GF-D8 (cell line): ENCODE measurements around the gene PRTFDC1.

Experiments used
- DNase-seq: peaks from one replicate; lab custom pipeline; 2025; lab: John Stamatoyannopoulos, UW

Gene PRTFDC1

DNA sequence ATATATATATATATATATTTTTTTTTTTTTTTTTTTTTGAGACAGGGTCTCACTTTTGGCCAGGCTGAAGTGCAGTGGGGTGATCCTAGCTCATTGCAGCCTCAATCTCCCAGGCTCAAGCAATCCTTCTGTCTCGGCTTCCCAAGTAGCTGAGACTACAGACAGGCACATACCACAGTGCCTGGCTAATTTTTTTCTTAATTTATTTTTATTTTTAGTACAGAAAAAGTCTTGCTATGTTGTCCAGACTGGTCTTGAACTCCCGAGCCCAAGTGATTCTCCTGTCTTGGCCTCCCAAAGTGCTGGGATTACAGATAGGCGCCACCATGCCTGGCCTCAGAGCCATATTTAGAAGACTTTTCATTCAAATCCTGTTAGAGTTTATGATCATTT, 79.6 kb downstream of the PRTFDC1 start:
- DNase-seq, result no peak

- DNase-seq, result no peak
Observed at GRCh38 chr10:24872049-24872789, 80.2 kb downstream of the PRTFDC1 start.

GRCh38 chr10:24871011-24871935, 81.1 kb downstream of the PRTFDC1 start:
- DNase-seq, result no peak

DNA sequence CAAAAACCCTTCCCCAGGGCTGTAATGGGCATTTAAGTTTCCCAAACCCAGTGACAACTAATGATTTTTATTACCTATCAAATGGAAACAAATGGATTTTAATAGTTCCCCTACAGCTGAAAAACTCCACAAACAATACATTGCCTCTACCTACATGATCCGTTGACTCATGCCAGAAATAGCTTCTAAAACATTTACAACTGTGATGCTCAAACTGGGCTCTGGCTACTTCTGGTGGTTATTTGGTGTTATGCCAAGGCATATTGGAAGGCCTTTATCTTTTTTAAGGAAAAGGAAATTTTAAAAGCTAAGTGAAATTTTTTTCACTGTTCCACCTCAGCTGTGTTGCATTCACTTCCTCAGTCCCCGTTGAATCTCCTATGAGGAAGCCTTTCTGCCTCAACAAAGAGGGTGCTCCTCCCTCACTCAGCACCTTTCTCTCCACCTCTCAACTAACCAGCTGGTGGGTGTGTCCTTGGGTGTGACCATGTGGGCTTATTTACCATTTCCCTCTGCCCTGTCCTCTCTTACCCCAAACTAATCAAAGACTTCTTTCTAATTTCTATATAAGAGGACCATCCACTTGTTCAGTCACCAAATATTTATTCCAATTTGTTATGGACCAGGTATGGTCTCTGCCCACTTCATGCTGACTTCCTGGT, 82.9 kb downstream of the PRTFDC1 start:
- DNase-seq, result no peak

DNA sequence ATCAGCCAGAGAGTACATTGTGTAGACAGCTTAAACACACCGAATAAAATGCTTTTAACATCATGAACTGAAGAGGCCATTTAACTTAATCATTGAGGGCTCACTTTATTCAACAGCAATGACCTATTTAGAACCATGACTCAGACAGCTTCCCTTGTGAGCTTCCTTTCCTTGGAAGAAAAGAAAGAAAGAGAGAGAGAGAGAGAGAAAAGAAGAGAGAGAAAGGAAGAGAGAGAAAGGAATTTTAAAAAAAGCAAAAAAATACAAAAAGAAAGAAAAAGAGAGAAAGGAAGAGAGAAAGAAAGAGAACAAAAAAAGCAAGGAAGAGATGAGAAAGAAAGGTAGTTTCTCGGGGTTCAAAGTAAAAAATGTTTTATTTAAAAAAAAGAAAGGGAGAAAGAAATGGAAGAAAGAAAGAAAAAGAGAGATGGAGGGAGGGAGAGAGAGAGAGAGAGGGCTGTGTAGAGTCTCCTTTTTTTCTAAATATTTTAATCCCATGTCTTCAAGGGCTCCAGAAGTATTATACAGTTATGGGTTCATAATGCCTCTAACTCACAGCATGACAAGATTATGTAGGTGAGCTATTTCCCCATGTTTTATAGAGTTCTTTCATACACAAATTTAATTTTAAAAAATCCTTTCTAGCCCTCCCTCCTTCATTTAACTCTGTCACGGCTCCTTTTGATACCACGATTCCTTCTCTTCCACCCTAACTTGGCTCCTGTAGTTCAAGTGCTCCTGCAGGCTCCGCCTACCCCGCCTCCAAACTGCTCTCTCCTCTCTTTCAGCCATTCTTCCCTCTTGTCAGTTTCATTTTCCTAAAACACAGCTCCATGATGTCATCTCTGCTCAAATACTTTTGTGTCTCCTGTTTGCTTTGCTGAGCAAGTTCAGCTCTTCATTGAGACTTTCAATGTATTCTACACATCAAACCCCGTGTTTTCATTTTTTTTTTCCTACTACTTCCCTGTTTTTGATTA, 85.5 kb downstream of the PRTFDC1 start:
- DNase-seq, result no peak

GRCh38 chr10:24865783-24866182, 86.6 kb downstream of the PRTFDC1 start:
- no peak for DNase-seq

DNA sequence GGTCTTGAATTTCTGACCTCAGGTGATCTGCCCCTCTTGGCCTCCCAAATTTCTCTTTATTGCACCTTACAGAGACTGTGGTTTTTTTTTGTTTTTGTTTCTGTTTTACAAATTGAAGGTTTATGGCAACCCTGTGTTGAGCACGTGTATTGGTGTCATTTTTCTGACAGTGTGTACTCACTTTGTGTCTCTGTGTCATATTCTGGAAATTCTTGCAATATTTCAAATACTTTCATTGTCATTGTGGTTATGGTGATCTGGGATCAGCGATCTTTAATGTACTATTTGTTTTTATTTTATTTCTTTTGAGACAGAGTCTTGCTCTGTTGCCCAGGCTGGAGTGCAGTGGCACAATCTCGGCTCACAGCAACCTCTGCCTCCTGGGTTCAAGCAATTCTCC, 89.8 kb downstream of the PRTFDC1 start:
- no peak for DNase-seq

DNA sequence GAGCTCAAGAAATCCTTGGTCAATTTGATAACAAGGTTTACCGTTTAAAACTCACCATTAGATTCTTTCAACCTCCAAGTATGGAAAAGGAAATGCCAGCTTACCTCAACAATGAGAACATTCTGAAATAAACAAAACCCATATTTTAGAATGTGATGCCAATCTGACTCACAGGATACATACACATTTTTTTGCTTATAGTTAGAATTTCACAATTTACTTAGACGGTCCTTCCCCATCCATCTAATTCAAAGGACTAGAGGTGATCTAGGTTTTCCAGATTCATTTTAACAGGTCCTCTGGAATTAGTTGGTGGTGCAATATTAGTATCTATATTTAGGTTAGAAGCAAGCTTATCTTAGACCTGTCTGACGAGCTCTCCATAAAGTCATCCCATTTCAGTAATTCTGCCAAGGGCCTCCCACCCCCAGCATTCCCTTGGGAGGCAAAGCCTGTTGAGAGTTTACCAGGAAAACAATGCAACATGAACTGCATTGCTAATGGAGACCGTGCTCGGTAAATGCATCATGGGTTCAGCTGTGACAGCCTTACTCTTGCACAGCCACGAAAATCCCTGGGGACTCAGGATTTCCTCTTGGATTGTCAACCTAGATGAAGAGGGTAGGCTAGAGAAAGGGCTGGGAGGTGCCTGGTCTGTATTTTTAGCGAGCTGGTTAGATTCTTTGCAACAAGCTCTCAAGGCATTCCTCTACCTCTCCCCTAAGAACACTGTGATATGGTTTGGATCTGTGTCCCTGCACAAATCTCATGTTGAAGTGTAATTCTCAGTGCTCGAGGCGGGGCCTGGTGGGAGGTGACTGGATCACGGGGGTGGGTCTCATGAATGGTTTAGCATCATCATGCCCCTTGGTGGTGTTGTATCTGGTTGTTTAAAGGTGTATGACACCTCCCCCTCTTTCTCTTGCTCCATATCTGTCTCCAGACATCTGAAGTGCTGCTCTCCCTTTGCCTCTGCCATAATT, 93.8 kb downstream of the PRTFDC1 start:
- DNase-seq, result no peak

DNA sequence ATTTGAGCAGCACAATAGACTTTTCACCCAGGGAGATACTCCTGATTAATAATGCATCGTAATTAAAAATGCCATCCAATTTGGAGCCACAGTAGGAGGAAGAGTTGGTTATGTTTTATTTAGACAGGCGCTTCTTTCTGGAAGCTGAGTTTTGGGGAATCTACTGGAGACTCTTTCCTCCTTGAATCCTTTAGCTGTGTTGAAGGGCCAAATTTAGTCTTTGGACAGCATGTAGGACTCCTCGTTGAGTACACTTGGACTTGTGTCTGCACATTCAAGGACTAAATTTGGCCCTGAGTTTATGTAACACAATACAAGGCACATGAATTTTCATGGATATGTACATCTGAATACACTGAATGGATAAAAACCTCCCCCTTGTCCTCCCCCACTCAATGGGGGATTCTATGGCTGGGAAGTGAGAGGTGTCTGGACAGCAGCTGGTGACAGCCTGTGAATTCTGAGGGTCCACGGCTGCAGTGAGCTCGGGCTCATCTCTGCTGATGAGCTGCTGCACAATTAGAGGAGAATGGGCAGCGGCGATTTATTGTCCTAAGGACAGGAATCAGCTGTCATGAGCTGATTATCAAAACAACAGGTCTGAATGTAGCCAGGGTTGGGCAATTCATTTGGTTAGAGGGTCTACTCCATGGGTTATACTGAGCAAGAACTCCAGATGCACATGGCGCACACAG, 95.2 kb downstream of the PRTFDC1 start:
- no peak for DNase-seq

GRCh38 chr10:24854256-24854655, 98.2 kb downstream of the PRTFDC1 start:
- DNase-seq, result no peak

GRCh38 chr10:24853661-24854060, 98.7 kb downstream of the PRTFDC1 start:
- DNase-seq, result no peak

DNA sequence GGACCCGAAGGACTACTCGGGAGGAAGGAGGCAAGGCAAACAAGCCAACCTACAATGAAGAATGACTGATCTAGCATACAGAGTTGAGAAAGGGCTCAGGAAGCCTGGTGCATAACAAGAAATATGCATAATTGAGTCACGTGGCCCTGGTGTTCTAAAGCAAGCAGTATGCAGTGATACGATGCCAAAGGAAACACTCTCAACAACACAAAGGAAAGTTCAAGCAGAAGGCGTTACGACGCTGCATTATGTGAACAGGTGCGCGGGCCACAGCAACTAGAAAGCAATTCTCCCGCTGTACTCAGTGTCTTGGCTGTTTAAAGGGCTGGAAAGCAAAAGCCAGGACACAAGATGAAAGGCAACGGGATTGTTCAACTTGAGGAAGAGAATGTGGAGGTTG, 100.8 kb downstream of the PRTFDC1 start:
- DNase-seq, result no peak

DNA sequence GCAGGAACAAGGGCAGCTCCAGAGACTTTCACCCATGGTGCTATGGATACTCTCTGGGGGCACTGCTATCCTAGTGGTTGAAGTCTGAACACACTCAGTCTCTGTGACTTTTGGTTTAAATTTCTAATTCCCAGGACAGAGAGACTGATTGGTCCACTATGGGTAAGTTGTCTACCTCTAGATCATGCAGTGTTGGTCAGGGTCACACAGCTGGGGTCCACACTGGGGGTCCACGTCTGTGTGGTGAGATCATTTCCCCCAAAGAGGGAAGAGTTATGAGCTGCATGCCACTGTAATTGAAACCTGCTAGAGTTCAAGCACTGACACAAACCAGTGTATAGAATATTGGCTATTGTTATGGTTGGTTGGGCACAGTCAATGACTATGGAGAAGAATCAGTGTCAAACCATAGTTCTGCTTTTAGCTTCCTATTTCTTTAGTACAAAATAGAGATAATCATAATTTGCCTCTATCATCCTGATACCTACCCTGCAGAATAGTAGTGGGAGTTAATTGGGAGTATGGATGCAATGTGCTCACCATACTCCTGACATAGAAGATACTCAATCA, 101.6 kb downstream of the PRTFDC1 start:
- no peak for DNase-seq

- no peak for DNase-seq
Observed at GRCh38 chr10:24849501-24850299, 102.7 kb downstream of the PRTFDC1 start.

DNA sequence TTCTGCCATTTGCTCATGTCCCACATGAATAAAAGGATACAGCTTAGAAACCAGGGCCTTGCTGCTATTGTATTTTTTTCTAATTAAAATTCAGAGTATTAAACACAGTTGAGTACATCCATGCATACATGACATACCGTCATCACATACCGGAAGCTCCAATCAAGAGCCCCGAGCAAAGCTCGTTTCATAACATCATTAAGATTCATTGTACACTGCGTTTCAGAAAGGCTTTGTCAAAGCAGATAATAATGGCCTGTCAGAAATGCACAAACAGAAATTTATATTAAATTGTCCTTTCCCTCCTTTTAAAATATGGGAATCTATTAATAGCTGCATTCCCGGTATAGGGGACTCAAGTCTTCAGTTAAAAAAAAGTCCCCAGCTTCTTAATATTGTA, 103.4 kb downstream of the PRTFDC1 start:
- no peak for DNase-seq

- no peak for DNase-seq
Observed at GRCh38 chr10:24848195-24848594, 104.2 kb downstream of the PRTFDC1 start.

GRCh38 chr10:24847112-24848070, 105.0 kb downstream of the PRTFDC1 start:
- no peak for DNase-seq
